GM06990 (cell line): ENCODE measurements around the gene SLC35F3.

ENCODE experiments used
- DNase-seq: peaks from one replicate; pipeline ENCODE4 v3.0.0-alpha.2; 2011; ENCODE audit not compliant: insufficient read length; ENCODE audit errors: extremely low read depth
- H3K27me3 ChIP-seq: replicated peaks from 2 replicates; pipeline ENCODE4 v1.6.0; 2011; ENCODE audit warnings: low read length; ENCODE audit not compliant: control insufficient read depth, insufficient read depth
- H3K36me3 ChIP-seq: 2 replicates; pipeline ENCODE4 v1.5.1; 2011; ENCODE audit warnings: low read length; ENCODE audit not compliant: control insufficient read depth, insufficient read depth
- H3K4me3 ChIP-seq: replicated peaks from 2 replicates; pipeline ENCODE4 v1.5.1; 2011; ENCODE audit warnings: low read depth, mild to moderate bottlenecking, control low read depth, low read length
- CTCF ChIP-seq: IDR thresholded peaks from 2 replicates; pipeline ENCODE4 v1.5.1; 2011; ENCODE audit warnings: low read length, control low read depth, mild to moderate bottlenecking, inconsistent platforms; ENCODE audit not compliant: insufficient read depth, poor library complexity, severe bottlenecking

SLC35F3 gene

GRCh38 chr1:233865902-233866301 is 38.6 kb upstream of the SLC35F3 start:
- DNase-seq, result no peak
- Histone ChIP-seq H3K4me3 (no peak overlapping the region), H3K36me3 (no peaks in the 10 kb centered on the region), H3K27me3 (no peaks in the 10 kb centered on the region)
- no peak for TF ChIP-seq CTCF

- no peak for DNase-seq
- TF ChIP-seq CTCF, result no peak
- no peak overlapping the region for H3K4me3 ChIP-seq
- H3K36me3 ChIP-seq, result no peaks in the 10 kb centered on the region
- no peaks in the 10 kb centered on the region for H3K27me3 ChIP-seq
These were observed 37.4 kb upstream of the SLC35F3 start for GRCh38 chr1:233867028-233867427.

DNA sequence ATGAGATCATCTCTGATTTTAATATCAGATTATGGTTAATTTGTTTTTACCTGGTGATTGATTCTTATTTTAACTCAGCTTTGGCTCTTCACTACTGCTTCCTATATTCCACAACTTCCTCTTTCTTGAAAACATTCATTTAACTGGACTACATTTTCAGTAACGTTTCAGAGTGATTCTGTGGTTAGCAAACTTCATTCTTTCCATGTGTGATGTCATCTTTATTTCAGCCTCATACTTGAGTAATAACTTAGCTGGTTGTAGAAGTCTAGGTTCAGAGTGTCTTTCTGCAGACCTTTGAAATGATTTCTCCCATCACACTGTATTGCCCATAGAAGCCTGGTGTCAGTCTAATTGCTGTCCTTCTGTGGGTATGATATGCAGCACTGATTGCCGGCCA is 36.0 kb upstream of the SLC35F3 start:
- TF ChIP-seq CTCF, result no peak
- H3K27me3 ChIP-seq, result no peaks in the 10 kb centered on the region
- H3K4me3 ChIP-seq, result no peak overlapping the region
- H3K36me3 ChIP-seq, result no peaks in the 10 kb centered on the region
- DNase-seq, result no peak

DNA sequence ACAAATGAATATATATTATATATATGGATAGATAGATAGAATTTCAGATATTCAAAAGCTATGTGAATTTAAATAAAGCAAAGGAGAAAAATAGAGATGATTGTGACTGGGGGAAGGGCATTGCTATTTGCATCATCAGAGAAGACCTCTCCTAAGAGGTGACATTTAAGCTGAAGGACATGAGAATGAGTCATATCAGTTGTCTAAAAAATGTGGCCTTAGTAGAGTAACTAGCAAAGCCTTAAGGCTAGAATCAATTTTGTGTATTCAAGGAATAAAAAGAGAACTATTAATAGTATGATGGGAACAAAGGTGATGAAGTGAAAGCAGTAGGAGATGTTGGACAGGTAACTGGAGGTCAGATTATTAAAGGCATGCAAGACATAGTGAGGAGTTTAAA is 34.8 kb upstream of the SLC35F3 start:
- no peak for DNase-seq

GRCh38 chr1:233873666-233874065 is 30.8 kb upstream of the SLC35F3 start:
- DNase-seq, result no peak
- H3K4me3 ChIP-seq, result no peak overlapping the region
- no peak for TF ChIP-seq CTCF
- H3K27me3 ChIP-seq, result no peaks in the 10 kb centered on the region
- no peaks in the 10 kb centered on the region for H3K36me3 ChIP-seq

More for the DNA sequence above, 34.8 kb upstream of the SLC35F3 start:
- H3K36me3 ChIP-seq, result no peaks in the 10 kb centered on the region
- no peaks in the 10 kb centered on the region for H3K27me3 ChIP-seq
- TF ChIP-seq CTCF, result no peak
- H3K4me3 ChIP-seq, result no peak overlapping the region

- no peak for DNase-seq
- Histone ChIP-seq H3K36me3 (no peaks in the 10 kb centered on the region), H3K4me3 (no peak overlapping the region), H3K27me3 (no peaks in the 10 kb centered on the region)
- TF ChIP-seq CTCF, result no peak
These were observed 24.6 kb upstream of the SLC35F3 start for GRCh38 chr1:233879841-233880240.
